H9 (cell line): ENCODE data around the gene SLC16A13. TPM values are rescaled to one million over a fixed set of nuclear protein-coding genes. Genes with fewer than 3 reads are reported as not detected.

ENCODE experiments used
- DNase-seq: peaks from one replicate; pipeline ENCODE4 v3.0.0-alpha.2; 2017
- H2AFZ ChIP-seq: one replicate; pipeline ENCODE4 v1.6.1; 2013; ENCODE audit warnings: mild to moderate bottlenecking, low read length, control low read depth, moderate library complexity
- H2AK5ac ChIP-seq: 2 replicates; pipeline ENCODE4 v1.6.1; 2013; ENCODE audit warnings: low read length, control low read depth, mixed read lengths; ENCODE audit not compliant: insufficient read length
- H2BK120ac ChIP-seq: one replicate; pipeline ENCODE4 v1.6.1; 2013; ENCODE audit warnings: low read depth, mild to moderate bottlenecking, low read length, control low read depth, inconsistent platforms; ENCODE audit not compliant: poor library complexity, severe bottlenecking
- H2BK12ac ChIP-seq: 2 replicates; pipeline ENCODE4 v1.6.1; 2013; ENCODE audit warnings: low read length, control low read depth, mixed read lengths, low read depth; ENCODE audit not compliant: insufficient read length
- H2BK15ac ChIP-seq: 2 replicates; pipeline ENCODE4 v1.6.1; 2013; ENCODE audit warnings: low read depth, low read length, control low read depth
- H2BK20ac ChIP-seq: one replicate; pipeline ENCODE4 v1.6.1; 2013; ENCODE audit warnings: low read depth, mild to moderate bottlenecking, low read length, control low read depth, inconsistent platforms; ENCODE audit not compliant: poor library complexity, severe bottlenecking
- H2BK5ac ChIP-seq: 2 replicates; pipeline ENCODE4 v1.6.1; 2013; ENCODE audit warnings: low read length, control low read depth, mixed read lengths; ENCODE audit not compliant: insufficient read length
- H3K14ac ChIP-seq: 2 replicates; pipeline ENCODE4 v1.6.1; 2013; ENCODE audit warnings: low read length, control low read depth; ENCODE audit not compliant: insufficient read depth
- H3K18ac ChIP-seq: 2 replicates; pipeline ENCODE4 v1.6.1; 2013; ENCODE audit warnings: low read depth, mild to moderate bottlenecking, mixed read lengths, low read length, control low read depth; ENCODE audit not compliant: insufficient read length
- H3K23ac ChIP-seq: 2 replicates; pipeline ENCODE4 v1.6.1; 2013; ENCODE audit warnings: low read length, control low read depth, mixed read lengths, low read depth; ENCODE audit not compliant: insufficient read length
- H3K23me2 ChIP-seq: 2 replicates; pipeline ENCODE4 v1.6.1; 2013; ENCODE audit warnings: low read depth, mild to moderate bottlenecking, mixed read lengths, low read length, control low read depth; ENCODE audit not compliant: insufficient read length, poor library complexity, severe bottlenecking
- H3K27ac ChIP-seq: 2 replicates; pipeline ENCODE4 v1.5.1; 2013; ENCODE audit warnings: low read length, control low read depth, mixed read lengths, low read depth; ENCODE audit not compliant: insufficient read length
- H3K27me3 ChIP-seq: 2 replicates; pipeline ENCODE4 v1.6.1; 2013; ENCODE audit warnings: low read length, control low read depth, inconsistent platforms; ENCODE audit not compliant: insufficient read depth
- H3K4ac ChIP-seq: 2 replicates; pipeline ENCODE4 v1.6.1; 2013; ENCODE audit warnings: low read depth, mild to moderate bottlenecking, control low read depth, inconsistent platforms, low read length, moderate library complexity
- H3K4me1 ChIP-seq: 2 replicates; pipeline ENCODE4 v1.6.1; 2013; ENCODE audit warnings: low read length, control low read depth, inconsistent platforms; ENCODE audit not compliant: insufficient read depth
- H3K4me2 ChIP-seq: 2 replicates; pipeline ENCODE4 v1.6.1; 2013; ENCODE audit warnings: low read length, control low read depth, mixed read lengths; ENCODE audit not compliant: insufficient read length, insufficient read depth
- H3K56ac ChIP-seq: 2 replicates; pipeline ENCODE4 v1.6.1; 2013; ENCODE audit warnings: low read depth, mild to moderate bottlenecking, mixed read lengths, low read length, control low read depth; ENCODE audit not compliant: insufficient read length
- H3K79me1 ChIP-seq: 2 replicates; pipeline ENCODE4 v1.6.1; 2013; ENCODE audit warnings: low read depth, mild to moderate bottlenecking, moderate library complexity, low read length, control low read depth, inconsistent platforms; ENCODE audit not compliant: insufficient read depth, poor library complexity, severe bottlenecking
- H3K79me2 ChIP-seq: 2 replicates; pipeline ENCODE4 v1.6.1; 2013; ENCODE audit warnings: low read length, control low read depth, inconsistent platforms; ENCODE audit not compliant: insufficient read depth
- H3K9ac ChIP-seq: 2 replicates; pipeline ENCODE4 v1.6.1; 2013; ENCODE audit warnings: low read length, control low read depth, mixed read lengths; ENCODE audit not compliant: insufficient read length; ENCODE audit errors: extremely low read depth
- H3K9me3 ChIP-seq: one replicate; pipeline ENCODE4 v1.6.1; 2013; ENCODE audit warnings: low read depth, low read length, inconsistent platforms; ENCODE audit not compliant: control insufficient read depth
- H3T11ph ChIP-seq: one replicate; pipeline ENCODE4 v1.6.1; 2013; ENCODE audit warnings: mild to moderate bottlenecking, low read length, control low read depth, inconsistent platforms
- H4K20me1 ChIP-seq: one replicate; pipeline ENCODE4 v1.6.1; 2013; ENCODE audit not compliant: control insufficient read depth, insufficient read length, insufficient read depth
- H4K5ac ChIP-seq: 2 replicates; pipeline ENCODE4 v1.6.1; 2013; ENCODE audit warnings: low read depth, mild to moderate bottlenecking, mixed read lengths, low read length, control low read depth; ENCODE audit not compliant: insufficient read length
- H4K8ac ChIP-seq: replicated peaks from 2 replicates; pipeline ENCODE4 v1.6.1; 2013; ENCODE audit warnings: low read length, control low read depth, mixed read lengths, low read depth; ENCODE audit not compliant: insufficient read length
- H4K91ac ChIP-seq: 2 replicates; pipeline ENCODE4 v1.6.1; 2013; ENCODE audit warnings: low read depth, mild to moderate bottlenecking, moderate library complexity, mixed read lengths, low read length, control low read depth; ENCODE audit not compliant: insufficient read length
- H3K27ac Mint-ChIP-seq, 3 experiments: 2 replicates in 2 of 3; 3 replicates in 1 of 3; pipeline ENCODE4 v1.8.0; 2020 to 2021; ENCODE audit warnings: mixed read lengths in 3 of 3, mild to moderate bottlenecking in 1 of 3, moderate library complexity in 1 of 3
- H3K27me3 Mint-ChIP-seq: 2 replicates; pipeline ENCODE4 v1.8.0; 2021; ENCODE audit warnings: low read depth, mild to moderate bottlenecking, moderate library complexity, mixed read lengths
- H3K36me3 Mint-ChIP-seq, 3 experiments: 2 replicates in 2 of 3; 3 replicates in 1 of 3; pipeline ENCODE4 v1.8.0; 2020 to 2021; ENCODE audit warnings: low read depth in 3 of 3, mixed read lengths in 3 of 3; ENCODE audit not compliant: insufficient read depth in 1 of 3
- H3K4me1 Mint-ChIP-seq, 2 experiments: 2 replicates each; pipeline ENCODE4 v1.8.0; 2020; ENCODE audit warnings: mixed read lengths in 2 of 2
- H3K4me3 Mint-ChIP-seq, 2 experiments: 2 replicates in 1 of 2; 3 replicates in 1 of 2; pipeline ENCODE4 v1.8.0; 2020 to 2021; ENCODE audit warnings: mild to moderate bottlenecking in 2 of 2, mixed read lengths in 2 of 2, moderate library complexity in 1 of 2
- H3K9me3 Mint-ChIP-seq, 2 experiments: 2 replicates in 1 of 2; 3 replicates in 1 of 2; pipeline ENCODE4 v1.8.0; 2020; ENCODE audit warnings: mild to moderate bottlenecking in 2 of 2, mixed read lengths in 2 of 2, moderate library complexity in 1 of 2
- CTCF ChIP-seq: fragments of 200-600 bp; sonication (generic); conservative IDR thresholded peaks from 3 replicates; pipeline ENCODE4 v1.8.0; 2021; ENCODE audit warnings: antibody characterized with exemption, mild to moderate bottlenecking
- WGBS: extraction: QIAGEN DNeasy Blood & Tissue Kit; methylation state at CpG from one replicate; pipeline ENCODE4 v1.1.7; 2013; ENCODE audit warnings: missing lambda C conversion rate, low lambda C conversion rate, mixed read lengths; ENCODE audit not compliant: insufficient read length; ENCODE audit errors: extremely low coverage; 5-methylcytosine and 5-hydroxymethylcytosine counted together
- total RNA-seq: library from RNA; stranded (reverse); gene quantifications from 2 replicates; pipeline ENCODE4 v1.2.1, GENCODE V29; 2021

SLC16A13 gene
- total RNA-seq, 1 experiment from 2014 or later = 6.1 TPM

GRCh38 chr17:7045492-7046126 is 9.8 kb downstream of the SLC16A13 start:
- H4K91ac ChIP-seq = no peak overlapping the region
- WGBS = no CpG with 5 or more reads among the region's 5 CpGs
- H3K79me1 ChIP-seq = no peaks in the 10 kb centered on the region
- no peak overlapping the region for H3K9ac ChIP-seq
- H3K56ac ChIP-seq = no peak overlapping the region
- DNase-seq = no peak
- H2BK5ac ChIP-seq = no peak overlapping the region
- no peak overlapping the region for H2AFZ ChIP-seq
- H3K4ac ChIP-seq = no peak overlapping the region
- H4K8ac ChIP-seq = no peak overlapping the region
- H3K27me3 ChIP-seq = peaks cover 6% of the 10 kb centered on the region
- no peaks in the 10 kb centered on the region for H3K4me1 ChIP-seq
- H3K9me3 ChIP-seq = no peaks in the 10 kb centered on the region
- Mint-ChIP-seq H3K36me3 (no peaks in the 10 kb centered on the region), H3K4me1 (peaks cover 21 to 30% of the 10 kb centered on the region in 2 experiments), H3K27ac (no peak overlapping the region), H3K27me3 (peaks cover 83% of the 10 kb centered on the region), H3K4me3 (peak overlapping the region; percentile 58 to 80; a peak in 4 of 5 replicates), H3K9me3 (no peaks in the 10 kb centered on the region)
- H3T11ph ChIP-seq = no peak overlapping the region
- no peak overlapping the region for H4K5ac ChIP-seq
- no peak overlapping the region for H2AK5ac ChIP-seq
- H3K14ac ChIP-seq = no peak overlapping the region
- H2BK15ac ChIP-seq = no peak overlapping the region
- peak; percentile 98; the same call in 2 of the 3 replicates for TF ChIP-seq CTCF
- no peaks in the 10 kb centered on the region for H4K20me1 ChIP-seq
- H2BK12ac ChIP-seq = no peak overlapping the region
- peak overlapping the region; percentile 95 for H3K4me2 ChIP-seq
- no peaks in the 10 kb centered on the region for H3K79me2 ChIP-seq
- no peak overlapping the region for H2BK20ac ChIP-seq
- no peak overlapping the region for H3K23ac ChIP-seq
- H3K18ac ChIP-seq = no peak overlapping the region
- H2BK120ac ChIP-seq = no peak overlapping the region
- H3K27ac ChIP-seq = no peak overlapping the region
- peaks cover 33% of the 10 kb centered on the region for H3K23me2 ChIP-seq
